ENCODE results near the gene PHC2. TPM values are rescaled to one million over a fixed set of nuclear protein-coding genes. Genes with fewer than 3 reads are reported as not detected.

The PHC2 gene
- total RNA-seq, 1 experiment from 2014 or later = 176 TPM

GRCh38 chr1:33305816-33306652 lies 124.9 kb downstream of the PHC2 start:
- ATAC-seq = no peak
- Histone ChIP-seq H3K27me3 (ENCODE audit: insufficient read depth, low read length) (no peaks in the 10 kb centered on the region), H3K27ac (ENCODE audit: low read depth, low read length) (no peak overlapping the region), H4K20me1 (ENCODE audit: insufficient read depth) (no peaks in the 10 kb centered on the region), H3K4me3 (replicated peaks in 1 of 2; ENCODE audit: low read depth in 1 of 2, low read length in 2 of 2) (no peak overlapping the region), H3K79me2 (ENCODE audit: insufficient read depth, low read length) (no peaks in the 10 kb centered on the region), H3K9me2 (ENCODE audit: insufficient read depth) (no peaks in the 10 kb centered on the region), H3K9ac (ENCODE audit: low read length) (no peak overlapping the region), H3K4me2 (ENCODE audit: low read length) (no peak overlapping the region), H3K36me3 (ENCODE audit: control insufficient read depth in 1 of 2, insufficient read depth in 2 of 2, low read length in 2 of 2) (no peaks in the 10 kb centered on the region), H2AFZ (ENCODE audit: low read depth, low read length, poor library complexity, severe bottlenecking) (no peak overlapping the region), H3K9me3 (ENCODE audit: control insufficient read depth in 1 of 2, insufficient read depth in 1 of 2, low read depth in 1 of 2, low read length in 2 of 2) (no peaks in the 10 kb centered on the region), H3K4me1 (ENCODE audit: control insufficient read depth in 1 of 2, insufficient read depth in 2 of 2, low read length in 2 of 2) (no peaks in the 10 kb centered on the region)
- TF ChIP-seq FOSL1 (IDR thresholded peaks at IDR 0.05; ENCODE audit: low read depth) = no peak
- no peak for TF ChIP-seq RAD21 (IDR thresholded peaks at IDR 0.05; ENCODE audit: low read depth)
- TF ChIP-seq EGR1 (IDR thresholded peaks at IDR 0.05; ENCODE audit: low read depth) = no peak
- no peak for TF ChIP-seq REST (IDR thresholded peaks at IDR 0.05; ENCODE audit: low read depth)
- no peak for TF ChIP-seq SRF (IDR thresholded peaks at IDR 0.05; ENCODE audit: low read depth)
- ChIA-PET POLR2A (no interaction called here), RAD21 (ENCODE audit: low non-redundant PET in 1 of 2, low total read pairs in 2 of 2, uncharacterized antibody in 2 of 2, unreplicated experiment in 2 of 2) (no interaction called here), CTCF (interaction anchor here (0.6 to 1.2 kb wide), 2 partner anchors 11 kb away, joined by 3 to 8 read pairs; no protein-coding TSS in a partner anchor)
- intact Hi-C loops (cut with micrococcal nuclease) = no loop called here
- no peak for DNase-seq (ENCODE audit: low read depth, low spot score)
- no TSS peak for BruUV-seq (replicated peaks)

Data from HCT116 (cell line).